ENCODE results near the gene TLL1.

- TF ChIP-seq POLR2AphosphoS5 (IDR thresholded peaks at IDR 0.05; ENCODE audit: low read depth, low read length) (no peak), POLR2A (IDR thresholded peaks at IDR 0.05; ENCODE audit: low read depth, low read length) (no peak)
Measured at GRCh38 chr4:165970703-165971420, 97.8 kb downstream of the TLL1 start.
